ENCODE results near the gene CCDC116.
"Not testable (repeated sequence)": the region's sequence is repeated elsewhere in the genome, so short reads cannot be mapped to it uniquely, and the experiment has no call there.

Gene CCDC116

DNA sequence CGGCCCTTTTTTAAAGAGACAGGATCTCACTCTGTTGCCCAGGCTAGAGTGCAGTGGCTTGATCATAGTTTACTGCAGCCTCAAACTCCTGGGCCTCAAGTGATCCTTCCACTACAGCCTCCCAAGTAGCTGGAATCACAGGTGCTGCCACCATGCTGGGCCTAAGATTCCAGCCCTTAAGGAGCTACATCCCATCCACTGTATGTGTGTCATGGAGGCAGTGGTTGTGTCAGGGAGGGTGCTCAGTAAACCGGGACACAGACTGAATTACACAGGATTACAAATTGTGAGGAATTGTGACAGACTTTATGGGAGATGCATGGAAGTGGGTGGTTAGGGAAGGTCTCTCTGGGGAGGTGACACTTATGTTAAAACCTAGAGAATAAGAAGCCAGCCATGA lies 31.2 kb downstream of the CCDC116 start:
- Histone ChIP-seq H3K9me3 (ENCODE audit: control insufficient read depth in 1 of 2, low read length in 2 of 2) (no peaks in the 10 kb centered on the region), H3K4me3 (ENCODE audit: low read depth in 1 of 2, low read length in 2 of 2) (no peak overlapping the region), H3K36me3 (ENCODE audit: control insufficient read depth in 1 of 2, insufficient read depth in 2 of 2, low read length in 2 of 2) (no peaks in the 10 kb centered on the region), H3K27me3 (ENCODE audit: low read depth, low read length) (peaks cover 5% of the 10 kb centered on the region), H3K4me1 (ENCODE audit: control insufficient read depth in 1 of 2, insufficient read depth in 2 of 2, low read length in 2 of 2) (peaks cover 0 to 14% of the 10 kb centered on the region in 2 donors), H3K27ac (ENCODE audit: low read length) (no peak overlapping the region)

DNA sequence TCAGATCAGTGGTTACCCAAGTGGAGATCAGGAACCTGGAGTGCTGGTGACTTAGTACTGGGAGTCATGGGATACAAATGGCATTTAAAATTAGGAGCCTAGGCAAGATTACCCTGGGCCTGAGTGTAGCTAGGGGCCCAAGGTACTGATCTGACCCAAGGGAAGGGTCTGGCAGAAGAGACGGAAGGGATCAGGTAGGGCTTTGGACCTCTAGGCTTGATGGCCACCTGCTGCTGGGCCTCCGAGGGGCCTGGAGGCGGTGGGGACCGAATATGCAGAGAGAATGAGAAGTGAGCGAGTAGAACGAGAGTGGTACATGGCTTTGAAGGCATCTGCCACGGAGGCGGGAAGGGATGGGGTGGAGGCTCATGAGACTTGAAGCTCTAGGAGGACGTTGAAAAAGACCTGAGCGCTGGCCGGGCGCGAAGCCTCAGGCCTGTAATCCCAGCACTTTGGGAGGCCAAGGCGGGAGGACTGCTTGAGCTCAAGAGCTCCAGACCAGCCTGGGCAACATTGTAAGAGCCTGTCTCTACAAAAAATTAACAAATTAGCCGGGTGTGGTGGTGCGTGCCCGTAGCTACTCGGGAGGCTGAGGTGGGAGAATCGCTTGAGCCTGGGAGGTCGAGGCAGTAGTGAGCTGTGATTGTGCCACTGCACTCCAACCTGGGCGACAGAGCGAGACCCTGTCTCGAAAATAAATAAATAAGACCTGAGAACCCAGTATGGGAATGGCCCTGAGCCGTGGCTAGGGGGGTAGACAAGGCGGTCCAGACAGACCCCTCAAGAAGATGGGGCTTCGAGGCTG lies 32.7 kb downstream of the CCDC116 start:
- Histone ChIP-seq H3K4me3 (ENCODE audit: low read depth in 1 of 2, low read length in 2 of 2) (peak overlapping the region; percentile 79 to 84), H3K27me3 (ENCODE audit: low read depth, low read length) (peaks cover 5% of the 10 kb centered on the region), H3K9me3 (ENCODE audit: control insufficient read depth in 1 of 2, low read length in 2 of 2) (no peaks in the 10 kb centered on the region), H3K27ac (ENCODE audit: low read length) (peak overlapping the region; percentile 87), H3K36me3 (ENCODE audit: control insufficient read depth in 1 of 2, insufficient read depth in 2 of 2, low read length in 2 of 2) (peaks cover under 1 to 9% of the 10 kb centered on the region in 2 donors), H3K4me1 (ENCODE audit: control insufficient read depth in 1 of 2, insufficient read depth in 2 of 2, low read length in 2 of 2) (peaks cover 0 to 14% of the 10 kb centered on the region in 2 donors)

DNA sequence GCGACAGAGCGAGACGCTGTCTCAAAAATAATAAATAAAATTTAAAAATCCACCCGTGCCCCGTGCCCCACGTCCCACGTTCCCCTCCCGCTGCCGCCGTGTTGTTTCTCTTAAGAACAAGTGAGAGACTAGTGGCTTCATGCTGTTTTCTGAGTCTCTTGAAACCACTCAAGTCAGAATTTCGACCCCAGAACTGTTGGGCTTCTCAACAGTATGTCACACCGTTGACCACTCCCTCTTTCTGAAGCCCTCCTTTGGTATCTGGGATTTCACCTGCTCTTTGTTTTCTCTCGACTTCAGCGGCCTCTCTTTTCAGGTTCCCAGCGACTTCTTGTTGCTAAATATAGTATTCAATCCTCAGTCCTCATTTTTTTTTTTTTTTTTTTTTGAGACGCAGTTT lies 34.2 kb downstream of the CCDC116 start:
- H3K36me3 ChIP-seq (ENCODE audit: control insufficient read depth in 1 of 2, insufficient read depth in 2 of 2, low read length in 2 of 2): peaks cover 12 to 19% of the 10 kb centered on the region in 2 donors
- no peaks in the 10 kb centered on the region for H3K9me3 ChIP-seq (ENCODE audit: control insufficient read depth in 1 of 2, low read length in 2 of 2)
- no peak overlapping the region for H3K27ac ChIP-seq (ENCODE audit: low read length)
- peaks cover 0 to 14% of the 10 kb centered on the region in 2 donors for H3K4me1 ChIP-seq (ENCODE audit: control insufficient read depth in 1 of 2, insufficient read depth in 2 of 2, low read length in 2 of 2)
- H3K27me3 ChIP-seq (ENCODE audit: low read depth, low read length): no peaks in the 10 kb centered on the region
- peak overlapping the region; percentile 79 to 84 for H3K4me3 ChIP-seq (ENCODE audit: low read depth in 1 of 2, low read length in 2 of 2)

DNA sequence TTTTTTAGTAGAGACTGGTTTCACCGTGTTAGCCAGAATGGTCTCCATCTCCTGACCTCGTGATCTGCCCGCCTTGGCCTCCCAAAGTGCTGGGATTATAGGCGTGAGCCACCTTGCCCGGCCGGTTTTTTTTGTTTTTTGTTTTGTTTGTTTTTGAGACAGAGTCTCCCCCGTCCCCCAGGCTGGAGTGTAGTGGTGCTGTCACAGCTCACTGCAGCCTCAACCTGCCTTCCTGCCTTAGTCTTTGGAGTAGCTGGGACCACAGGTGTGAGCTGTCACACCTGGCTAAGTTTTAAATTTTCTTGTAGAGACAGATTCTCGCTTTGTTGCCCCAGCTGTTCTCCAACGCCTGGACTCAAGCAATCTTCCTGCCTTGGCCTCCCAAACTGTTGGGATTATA lies 36.5 kb downstream of the CCDC116 start:
- Histone ChIP-seq H3K4me1 (ENCODE audit: control insufficient read depth in 1 of 2, insufficient read depth in 2 of 2, low read length in 2 of 2) (peaks cover 0 to 14% of the 10 kb centered on the region in 2 donors), H3K27me3 (ENCODE audit: low read depth, low read length) (no peaks in the 10 kb centered on the region), H3K4me3 (ENCODE audit: low read depth in 1 of 2, low read length in 2 of 2) (no peak overlapping the region), H3K9me3 (ENCODE audit: control insufficient read depth in 1 of 2, low read length in 2 of 2) (no peaks in the 10 kb centered on the region), H3K36me3 (ENCODE audit: control insufficient read depth in 1 of 2, insufficient read depth in 2 of 2, low read length in 2 of 2) (peaks cover 33 to 42% of the 10 kb centered on the region in 2 donors), H3K27ac (ENCODE audit: low read length) (no peak overlapping the region)

DNA sequence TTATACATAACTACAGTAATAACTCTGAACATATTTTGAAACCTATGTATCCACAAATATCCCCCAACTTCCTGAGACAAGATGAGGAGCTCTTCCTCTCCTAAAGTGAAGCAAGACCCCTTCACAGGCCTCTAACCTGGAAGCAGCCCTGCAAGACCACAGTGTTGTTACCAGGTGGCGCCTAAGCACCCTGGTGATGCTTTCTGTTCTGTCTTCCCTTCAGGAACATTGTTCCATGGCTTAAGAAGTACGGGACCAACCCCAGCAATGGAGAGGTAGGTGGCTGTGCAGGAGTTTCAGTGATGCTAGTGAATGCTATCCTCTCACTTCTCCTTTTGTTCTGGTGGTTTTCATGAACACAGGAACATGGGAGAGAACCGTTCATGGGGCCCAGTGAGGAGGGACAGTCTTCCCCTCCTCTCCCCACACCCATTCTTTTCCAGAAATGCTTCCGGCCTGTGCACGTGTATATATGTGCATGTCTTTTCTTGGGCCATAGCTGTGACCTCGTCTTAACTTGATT lies 39.6 kb downstream of the CCDC116 start:
- H3K9me3 ChIP-seq (ENCODE audit: control insufficient read depth in 1 of 2, low read length in 2 of 2): no peaks in the 10 kb centered on the region
- H3K4me1 ChIP-seq (ENCODE audit: control insufficient read depth in 1 of 2, insufficient read depth in 2 of 2, low read length in 2 of 2): peaks cover 0 to 3% of the 10 kb centered on the region in 2 donors
- H3K36me3 ChIP-seq (ENCODE audit: control insufficient read depth in 1 of 2, insufficient read depth in 2 of 2, low read length in 2 of 2): peaks cover 49 to 61% of the 10 kb centered on the region in 2 donors
- H3K4me3 ChIP-seq (ENCODE audit: low read depth in 1 of 2, low read length in 2 of 2): no peak overlapping the region
- no peaks in the 10 kb centered on the region for H3K27me3 ChIP-seq (ENCODE audit: low read depth, low read length)
- no peak overlapping the region for H3K27ac ChIP-seq (ENCODE audit: low read length)

DNA sequence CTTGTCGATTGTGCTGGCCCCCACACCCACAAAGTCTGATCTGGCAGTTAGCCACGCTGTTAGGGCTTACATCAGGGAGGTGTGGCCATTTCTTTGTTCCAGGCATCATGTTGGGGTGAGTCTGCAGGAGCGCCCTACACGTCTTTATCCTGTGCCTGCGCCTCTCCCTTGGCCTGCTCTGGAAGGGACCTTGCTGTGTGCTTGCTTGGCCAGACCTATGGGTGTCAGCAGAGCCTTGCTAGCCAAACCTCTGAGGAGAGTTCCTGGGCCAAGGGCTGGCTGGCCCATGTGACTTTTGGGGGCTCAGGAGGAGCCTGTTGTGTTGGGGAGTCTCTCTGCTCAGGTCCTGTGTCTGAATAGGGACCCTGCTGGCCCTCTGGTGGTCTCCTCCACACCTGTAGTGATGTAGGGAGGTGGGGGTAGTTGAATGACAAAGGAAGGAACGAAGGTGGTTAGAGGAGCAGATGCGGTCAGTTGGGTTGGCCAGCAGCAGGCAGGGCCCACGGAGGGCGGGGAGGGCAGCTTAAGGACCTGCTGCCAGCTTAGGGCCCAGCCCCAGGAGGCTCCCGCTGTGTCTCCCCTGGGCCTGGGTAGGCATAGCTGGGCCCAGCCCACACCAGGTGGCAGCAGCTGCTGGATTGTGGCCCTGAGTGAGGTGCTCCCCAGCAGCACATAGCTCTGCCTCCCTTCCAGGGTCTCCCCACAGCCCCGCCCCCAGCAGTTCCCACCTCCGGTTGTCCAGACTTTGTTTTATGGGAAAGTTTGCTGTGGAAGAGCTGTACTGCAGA lies 41.2 kb downstream of the CCDC116 start:
- no peaks in the 10 kb centered on the region for H3K4me1 ChIP-seq (ENCODE audit: control insufficient read depth in 1 of 2, insufficient read depth in 2 of 2, low read length in 2 of 2)
- H3K36me3 ChIP-seq (ENCODE audit: control insufficient read depth in 1 of 2, insufficient read depth in 2 of 2, low read length in 2 of 2): peaks cover 49 to 67% of the 10 kb centered on the region in 2 donors
- H3K9me3 ChIP-seq (ENCODE audit: control insufficient read depth in 1 of 2, low read length in 2 of 2): no peaks in the 10 kb centered on the region
- no peak overlapping the region for H3K27ac ChIP-seq (ENCODE audit: low read length)
- no peaks in the 10 kb centered on the region for H3K27me3 ChIP-seq (ENCODE audit: low read depth, low read length)
- no peak overlapping the region for H3K4me3 ChIP-seq (ENCODE audit: low read depth in 1 of 2, low read length in 2 of 2)

DNA sequence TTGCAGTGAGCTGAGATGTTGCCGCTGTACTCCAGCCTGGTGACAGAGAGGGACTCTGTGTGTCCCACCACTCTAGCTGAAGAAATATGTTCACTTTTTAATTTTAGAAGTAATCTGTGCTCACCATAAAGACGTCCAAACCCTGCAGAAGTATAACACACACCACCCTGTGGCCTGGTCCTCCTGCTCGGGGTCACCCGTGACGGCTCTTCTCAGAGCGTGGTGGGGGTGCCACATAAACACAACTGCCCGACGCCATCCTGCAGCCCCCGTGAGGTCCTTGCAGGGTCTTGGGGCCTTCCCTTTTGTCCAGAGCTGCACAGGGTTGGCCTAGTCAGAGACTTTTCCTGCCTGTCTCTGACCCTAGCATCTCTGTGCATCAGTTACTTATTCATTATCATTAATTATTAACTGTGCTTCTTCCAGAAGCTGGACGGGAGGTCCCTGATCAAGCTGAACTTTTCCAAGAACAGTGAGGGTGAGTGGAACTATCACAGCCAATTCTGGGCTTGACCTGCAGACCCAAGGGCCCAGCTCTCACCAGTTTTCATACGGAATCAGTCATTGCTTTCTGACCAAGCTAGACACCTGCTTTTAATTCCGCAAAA lies 42.2 kb downstream of the CCDC116 start:
- H3K27me3 ChIP-seq (ENCODE audit: low read depth, low read length): no peaks in the 10 kb centered on the region
- no peak overlapping the region for H3K4me3 ChIP-seq (ENCODE audit: low read depth in 1 of 2, low read length in 2 of 2)
- H3K36me3 ChIP-seq (ENCODE audit: control insufficient read depth in 1 of 2, insufficient read depth in 2 of 2, low read length in 2 of 2): peaks cover 49 to 60% of the 10 kb centered on the region in 2 donors
- H3K9me3 ChIP-seq (ENCODE audit: control insufficient read depth in 1 of 2, low read length in 2 of 2): no peaks in the 10 kb centered on the region
- H3K27ac ChIP-seq (ENCODE audit: low read length): no peak overlapping the region
- no peaks in the 10 kb centered on the region for H3K4me1 ChIP-seq (ENCODE audit: control insufficient read depth in 1 of 2, insufficient read depth in 2 of 2, low read length in 2 of 2)

DNA sequence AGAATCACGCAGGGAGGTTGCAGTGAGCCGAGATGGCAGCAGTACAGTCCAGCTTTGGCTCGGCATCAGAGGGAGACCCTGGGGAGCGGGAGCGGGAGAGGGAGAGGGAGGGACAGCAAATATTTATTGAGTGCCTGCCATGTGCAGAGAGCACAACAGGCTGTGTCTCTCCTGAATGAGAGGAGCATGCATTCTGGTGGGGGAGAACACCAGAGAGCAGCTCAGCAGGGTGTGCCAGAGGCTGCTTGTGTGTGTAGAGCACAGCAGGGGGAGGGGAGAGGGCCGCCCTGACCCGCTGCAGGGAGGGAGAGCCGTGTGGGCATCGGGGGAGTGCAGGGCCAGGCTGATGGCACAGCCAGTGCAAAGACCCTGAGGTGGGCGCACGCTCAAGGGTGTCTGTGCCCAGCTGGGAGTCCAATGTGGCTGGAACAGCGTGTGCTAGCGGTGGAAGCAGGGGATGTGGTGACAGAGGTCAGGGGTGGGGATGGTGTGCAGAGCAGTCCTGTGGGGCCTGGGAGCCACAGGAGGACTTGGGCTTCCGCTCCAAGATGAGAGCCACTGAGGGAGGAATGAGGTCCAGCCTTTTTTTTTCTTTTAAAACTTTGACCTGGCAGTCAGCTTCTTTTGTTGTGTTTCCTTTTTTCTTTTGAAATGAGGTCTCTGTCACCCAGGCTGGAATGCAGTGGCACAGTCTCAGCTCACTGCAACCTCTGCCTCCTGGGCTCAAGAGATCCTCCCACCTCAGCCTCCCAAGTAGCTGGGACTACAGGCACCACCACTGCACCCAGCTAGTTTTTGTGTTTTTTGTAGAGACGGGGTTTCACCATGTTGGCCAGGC lies 45.3 kb downstream of the CCDC116 start:
- Histone ChIP-seq H3K9me3 (ENCODE audit: control insufficient read depth in 1 of 2, low read length in 2 of 2) (no peaks in the 10 kb centered on the region), H3K4me1 (ENCODE audit: control insufficient read depth in 1 of 2, insufficient read depth in 2 of 2, low read length in 2 of 2) (no peaks in the 10 kb centered on the region), H3K27me3 (ENCODE audit: low read depth, low read length) (no peaks in the 10 kb centered on the region), H3K4me3 (ENCODE audit: low read depth in 1 of 2, low read length in 2 of 2) (no peak overlapping the region), H3K36me3 (ENCODE audit: control insufficient read depth in 1 of 2, insufficient read depth in 2 of 2, low read length in 2 of 2) (peaks cover 36 to 56% of the 10 kb centered on the region in 2 donors), H3K27ac (ENCODE audit: low read length) (no peak overlapping the region)

DNA sequence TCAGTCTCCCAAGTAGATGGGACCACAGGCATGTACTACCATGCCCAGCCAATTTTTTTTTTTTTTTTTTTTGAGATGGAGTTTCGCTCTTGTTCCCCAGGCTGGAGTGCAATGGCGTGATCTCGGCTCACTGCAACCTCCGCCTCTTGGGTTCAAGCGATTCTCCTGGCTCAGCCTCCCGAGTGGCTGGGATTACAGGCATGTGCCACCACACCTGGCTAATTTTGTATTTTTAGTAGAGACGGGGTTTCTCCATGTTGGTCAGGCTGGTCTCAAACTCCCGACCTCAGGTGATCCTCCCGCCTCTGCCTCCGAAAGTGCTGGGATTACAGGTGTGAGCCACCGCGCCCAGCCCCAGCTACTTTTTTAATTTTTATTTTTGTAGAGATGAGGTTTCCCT lies 46.3 kb downstream of the CCDC116 start:
- H3K27ac ChIP-seq (ENCODE audit: low read length); H3K4me1 ChIP-seq (ENCODE audit: control insufficient read depth in 1 of 2, insufficient read depth in 2 of 2, low read length in 2 of 2); H3K9me3 ChIP-seq (ENCODE audit: control insufficient read depth in 1 of 2, low read length in 2 of 2); H3K27me3 ChIP-seq (ENCODE audit: low read depth, low read length); H3K4me3 ChIP-seq (ENCODE audit: low read depth in 1 of 2, low read length in 2 of 2): not testable (repeated sequence)
- peaks cover 29 to 54% of the 10 kb centered on the region in 2 donors for H3K36me3 ChIP-seq (ENCODE audit: control insufficient read depth in 1 of 2, insufficient read depth in 2 of 2, low read length in 2 of 2)

DNA sequence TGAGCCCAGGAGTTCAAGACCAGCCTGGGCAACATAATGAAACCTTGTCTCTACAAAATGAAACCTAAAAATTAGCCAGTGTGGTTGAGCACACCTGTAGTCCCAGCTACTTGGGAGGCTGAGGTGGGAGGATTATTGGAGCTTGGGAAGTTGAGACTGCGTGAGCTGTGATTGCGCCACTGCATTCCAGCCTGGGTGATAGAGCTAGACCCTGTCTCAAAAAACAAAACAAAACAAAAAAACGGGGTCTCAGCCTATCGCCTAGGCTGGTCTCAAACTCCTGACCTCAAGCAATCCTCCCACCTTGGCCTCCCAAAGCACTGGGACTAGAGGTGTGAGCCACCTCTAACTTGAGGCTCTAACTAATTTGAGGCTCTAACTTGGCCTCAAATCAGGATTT lies 46.8 kb downstream of the CCDC116 start:
- no peak overlapping the region for H3K27ac ChIP-seq (ENCODE audit: low read length)
- H3K9me3 ChIP-seq (ENCODE audit: control insufficient read depth in 1 of 2, low read length in 2 of 2): no peaks in the 10 kb centered on the region
- no peak overlapping the region for H3K4me3 ChIP-seq (ENCODE audit: low read depth in 1 of 2, low read length in 2 of 2)
- H3K36me3 ChIP-seq (ENCODE audit: control insufficient read depth in 1 of 2, insufficient read depth in 2 of 2, low read length in 2 of 2): peaks cover 24 to 49% of the 10 kb centered on the region in 2 donors
- no peaks in the 10 kb centered on the region for H3K27me3 ChIP-seq (ENCODE audit: low read depth, low read length)
- H3K4me1 ChIP-seq (ENCODE audit: control insufficient read depth in 1 of 2, insufficient read depth in 2 of 2, low read length in 2 of 2): no peaks in the 10 kb centered on the region

All from muscle layer of duodenum (tissue), 2 donors.